ENCODE results near the gene POLR3A. TPM values are rescaled to one million over a fixed set of nuclear protein-coding genes. Genes with fewer than 3 reads are reported as not detected.

POLR3A gene
- total and polyA plus RNA-seq, 10 donors, result 2.7 to 18.9 (median 15.0) TPM

DNA sequence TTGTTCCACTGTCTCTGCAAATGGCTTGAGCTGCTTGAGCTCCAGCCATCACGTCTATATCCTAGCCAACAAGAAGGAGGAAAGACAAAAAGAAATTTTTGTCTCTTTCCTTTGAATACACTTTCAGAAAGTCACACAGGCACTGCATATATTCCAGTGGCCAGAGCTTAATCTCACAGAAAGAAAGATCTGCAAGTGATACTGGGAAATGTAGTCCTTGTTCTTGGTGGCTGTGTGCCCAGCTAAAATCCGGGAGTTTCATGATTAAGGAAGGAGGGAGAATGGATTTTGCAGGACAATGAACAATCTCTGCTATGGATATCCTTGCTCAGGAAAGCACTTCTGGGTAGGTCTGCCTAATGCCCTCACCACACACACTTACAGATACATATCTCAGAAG, 83.2 kb downstream of the POLR3A start:
- no peak for DNase-seq
- no peak overlapping the region for H3K27ac ChIP-seq
- H3K36me3 ChIP-seq, result no peaks in the 10 kb centered on the region
- H3K4me3 ChIP-seq, result no peak overlapping the region
- peaks cover under 1 to 18% (median 13%) of the 10 kb centered on the region in 8 donors for H3K9me3 ChIP-seq
- 50 to 67% (median 59%) methylated on average over 2 of the region's 2 CpGs for WGBS, 5 donors
- intact Hi-C loops (cut with DNase I; ENCODE audit: low total_unique reads), result no loop called here
- no peak for TF ChIP-seq POLR2AphosphoS5 (IDR thresholded peaks at IDR 0.05)
- TF ChIP-seq, protein P1, sequence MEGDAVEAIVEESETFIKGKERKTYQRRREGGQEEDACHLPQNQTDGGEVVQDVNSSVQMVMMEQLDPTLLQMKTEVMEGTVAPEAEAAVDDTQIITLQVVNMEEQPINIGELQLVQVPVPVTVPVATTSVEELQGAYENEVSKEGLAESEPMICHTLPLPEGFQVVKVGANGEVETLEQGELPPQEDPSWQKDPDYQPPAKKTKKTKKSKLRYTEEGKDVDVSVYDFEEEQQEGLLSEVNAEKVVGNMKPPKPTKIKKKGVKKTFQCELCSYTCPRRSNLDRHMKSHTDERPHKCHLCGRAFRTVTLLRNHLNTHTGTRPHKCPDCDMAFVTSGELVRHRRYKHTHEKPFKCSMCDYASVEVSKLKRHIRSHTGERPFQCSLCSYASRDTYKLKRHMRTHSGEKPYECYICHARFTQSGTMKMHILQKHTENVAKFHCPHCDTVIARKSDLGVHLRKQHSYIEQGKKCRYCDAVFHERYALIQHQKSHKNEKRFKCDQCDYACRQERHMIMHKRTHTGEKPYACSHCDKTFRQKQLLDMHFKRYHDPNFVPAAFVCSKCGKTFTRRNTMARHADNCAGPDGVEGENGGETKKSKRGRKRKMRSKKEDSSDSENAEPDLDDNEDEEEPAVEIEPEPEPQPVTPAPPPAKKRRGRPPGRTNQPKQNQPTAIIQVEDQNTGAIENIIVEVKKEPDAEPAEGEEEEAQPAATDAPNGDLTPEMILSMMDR (IDR thresholded peaks at IDR 0.05 in 8 of 11, conservative IDR thresholded peaks at IDR 0.05 in 3 of 11), result no peak
- TF ChIP-seq POLR2A (IDR thresholded peaks at IDR 0.05), result no peak
- peaks cover 0 to 46% (median 0%) of the 10 kb centered on the region in 7 donors for H3K27me3 ChIP-seq (replicated peaks in 1 of 7)
- no peaks in the 10 kb centered on the region for H3K4me1 ChIP-seq

DNA sequence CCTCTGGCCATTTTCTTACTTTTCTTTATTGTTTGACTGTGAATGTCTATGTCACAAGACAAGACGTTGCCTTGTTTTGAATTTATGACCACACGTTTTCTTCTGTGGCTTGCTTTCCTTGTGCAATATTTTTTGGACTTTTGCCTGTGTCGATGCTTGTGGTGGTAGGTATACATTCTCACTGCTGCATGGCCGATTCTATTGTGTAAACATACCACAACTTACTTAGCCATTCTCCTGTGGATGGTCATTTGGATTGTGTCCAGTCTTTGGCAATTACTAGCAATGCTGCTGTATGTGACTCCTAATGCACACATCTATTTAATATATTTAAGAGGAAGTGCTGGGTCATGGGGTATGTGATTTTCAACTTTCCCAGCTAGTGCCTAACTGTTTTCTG, 84.8 kb downstream of the POLR3A start:
- intact Hi-C loops (cut with DNase I; ENCODE audit: low total_unique reads), result no loop called here
- peaks cover 0 to 39% (median 0%) of the 10 kb centered on the region in 7 donors for H3K27me3 ChIP-seq (replicated peaks in 1 of 7)
- WGBS, 5 donors, result 28 to 56% (median 32%) methylated on average over 4 of the region's 4 CpGs
- H3K4me1 ChIP-seq, result no peaks in the 10 kb centered on the region
- H3K4me3 ChIP-seq, result no peak overlapping the region
- H3K36me3 ChIP-seq, result no peaks in the 10 kb centered on the region
- no peak for DNase-seq
- peaks cover 0 to 4% (median 0%) of the 10 kb centered on the region in 8 donors for H3K9me3 ChIP-seq
- TF ChIP-seq POLR2AphosphoS5 (IDR thresholded peaks at IDR 0.05) (no peak), POLR2A (IDR thresholded peaks at IDR 0.05) (no peak)
- TF ChIP-seq, protein P1 (IDR thresholded peaks at IDR 0.05 in 8 of 11, conservative IDR thresholded peaks at IDR 0.05 in 3 of 11), result no peak
- no peak overlapping the region for H3K27ac ChIP-seq

DNA sequence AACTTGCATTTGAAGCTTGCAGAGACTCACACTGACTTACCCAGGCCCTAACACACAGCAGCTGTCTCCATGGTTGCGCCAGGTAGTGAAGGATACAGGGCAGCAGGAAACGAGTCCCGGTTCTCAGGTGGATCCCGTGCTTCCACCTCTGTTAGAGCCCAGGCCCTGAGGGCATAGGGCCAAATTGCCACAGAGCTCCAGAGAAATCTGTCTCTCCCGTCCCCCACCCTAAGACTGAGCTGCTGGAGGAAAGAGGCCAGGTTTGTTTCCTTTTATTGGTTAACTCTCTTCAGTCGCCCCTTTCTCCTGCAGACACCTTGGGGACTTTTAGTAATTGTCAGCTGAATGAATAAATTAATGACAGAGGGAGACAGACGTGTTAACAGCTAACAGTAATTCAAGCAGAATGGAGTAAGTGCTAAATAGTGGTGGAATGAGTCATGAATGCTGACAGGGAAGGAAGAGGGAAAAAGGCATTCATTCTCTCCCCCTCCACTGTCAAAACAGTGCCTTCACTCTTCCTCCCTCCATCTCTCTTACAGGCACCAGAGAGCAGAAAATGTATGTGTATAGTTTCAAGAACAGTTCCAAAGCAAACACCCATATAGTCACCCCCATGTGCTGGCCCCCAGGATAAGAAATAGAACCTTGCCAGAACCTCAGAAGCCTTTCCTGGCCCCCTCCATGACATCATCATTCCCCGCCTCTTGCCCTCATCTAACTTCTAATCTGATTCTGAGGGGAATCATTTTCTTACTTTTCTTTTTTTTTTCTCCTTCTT, 86.0 kb downstream of the POLR3A start:
- Histone ChIP-seq H3K4me1 (no peaks in the 10 kb centered on the region), H3K27ac (no peak overlapping the region), H3K4me3 (no peak overlapping the region), H3K36me3 (no peaks in the 10 kb centered on the region), H3K27me3 (replicated peaks in 1 of 7) (peaks cover 0 to 27% (median 0%) of the 10 kb centered on the region in 7 donors), H3K9me3 (no peaks in the 10 kb centered on the region)
- WGBS, 5 donors, result 56 to 78% (median 61%) methylated on average over 8 of the region's 8 CpGs
- no peak for TF ChIP-seq POLR2AphosphoS5 (IDR thresholded peaks at IDR 0.05)
- TF ChIP-seq POLR2A (IDR thresholded peaks at IDR 0.05), result no peak
- TF ChIP-seq, protein P1 (IDR thresholded peaks at IDR 0.05 in 8 of 11, conservative IDR thresholded peaks at IDR 0.05 in 3 of 11), result no peak
- no peak for DNase-seq
- intact Hi-C loops (cut with DNase I; ENCODE audit: low total_unique reads), result no loop called here

DNA sequence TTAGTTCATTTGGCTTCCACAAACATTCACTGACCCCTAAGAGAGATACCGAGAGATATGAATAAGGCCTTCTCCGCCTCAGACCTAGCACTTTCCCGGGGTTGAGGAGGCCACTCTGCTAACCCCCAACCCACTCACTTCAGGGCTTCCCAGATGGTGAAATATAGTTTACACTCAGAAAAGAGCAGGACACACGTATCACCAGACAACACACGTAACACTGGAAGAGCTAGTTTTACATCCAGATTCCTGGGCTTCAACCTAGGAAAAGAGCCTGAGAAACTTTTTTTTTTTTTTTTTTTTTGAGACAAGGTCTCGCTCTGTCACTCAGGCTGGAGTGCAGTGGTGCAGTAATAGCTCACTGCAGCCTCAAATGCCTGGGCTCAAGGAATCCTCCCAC, 87.5 kb downstream of the POLR3A start:
- H3K9me3 ChIP-seq, result no peaks in the 10 kb centered on the region
- 88 to 93% (median 92%) methylated on average over 6 of the region's 6 CpGs for WGBS, 5 donors
- no peak for DNase-seq
- no peaks in the 10 kb centered on the region for H3K36me3 ChIP-seq
- no peak overlapping the region for H3K4me3 ChIP-seq
- no peak overlapping the region for H3K27ac ChIP-seq
- H3K27me3 ChIP-seq (replicated peaks in 1 of 7), result peaks cover 0 to 17% (median 0%) of the 10 kb centered on the region in 7 donors
- no peaks in the 10 kb centered on the region for H3K4me1 ChIP-seq
- intact Hi-C loops (cut with DNase I; ENCODE audit: low total_unique reads), result no loop called here
- TF ChIP-seq, protein P1 (IDR thresholded peaks at IDR 0.05 in 8 of 11, conservative IDR thresholded peaks at IDR 0.05 in 3 of 11), result no peak
- no peak for TF ChIP-seq POLR2A (IDR thresholded peaks at IDR 0.05)
- no peak for TF ChIP-seq POLR2AphosphoS5 (IDR thresholded peaks at IDR 0.05)
